HepG2 (cell line): ENCODE measurements around the gene STARD6. TPM values are rescaled to one million over a fixed set of nuclear protein-coding genes. Genes with fewer than 3 reads are reported as not detected.

Experiments
- ARNT ChIP-seq: fragments of 450-650 bp; IDR thresholded peaks from 2 replicates; pipeline ENCODE4 v1.6.1; 2017
- ARNT2 ChIP-seq: sonication (generic); formaldehyde crosslinking; IDR thresholded peaks from 2 replicates; pipeline ENCODE4 v1.8.0; 2022; ENCODE audit warnings: mild to moderate bottlenecking, low read depth, missing genetic modification reagents, moderate library complexity
- FOSL1 ChIP-seq: sonication (generic); formaldehyde crosslinking; IDR thresholded peaks from 2 replicates; pipeline ENCODE4 v1.9.0; 2021; ENCODE audit warnings: missing genetic modification reagents, borderline replicate concordance
- FOSL2 ChIP-seq: sonication (generic); formaldehyde crosslinking; IDR thresholded peaks from 2 replicates; pipeline ENCODE4 v1.4.0; 2020; ENCODE audit warnings: missing genetic modification reagents
- FOXM1 ChIP-seq: sonication (generic); formaldehyde crosslinking; IDR thresholded peaks from 2 replicates; pipeline ENCODE4 v1.5.0; 2020; ENCODE audit warnings: missing genetic modification reagents
- NFATC3 ChIP-seq: sonication (generic); formaldehyde crosslinking; IDR thresholded peaks from 2 replicates; pipeline ENCODE4 v1.5.1; 2020; ENCODE audit warnings: mild to moderate bottlenecking, missing genetic modification reagents
- NR2F6 ChIP-seq, 2 experiments: IDR thresholded peaks; 2 replicates each; pipeline ENCODE4 v1.6.1; 2016; ENCODE audit warnings: antibody characterized with exemption in 1 of 2, mild to moderate bottlenecking in 1 of 2
- RAD51 ChIP-seq: fragments of 450-650 bp; IDR thresholded peaks from 2 replicates; pipeline ENCODE4 v1.6.1; 2016; ENCODE audit warnings: borderline replicate concordance
- SMAD3 ChIP-seq: sonication (generic); formaldehyde crosslinking; IDR thresholded peaks from 2 replicates; pipeline ENCODE4 v1.4.0; 2020; ENCODE audit warnings: missing genetic modification reagents
- SP1 ChIP-seq, 2 experiments: fragments of 450-650 bp in 1 of 2; sonication (generic) in 1 of 2; formaldehyde crosslinking in 1 of 2; IDR thresholded peaks; 2 replicates each; pipeline versions ENCODE4 v1.4.0 to v1.6.1; 2016 to 2020; ENCODE audit warnings: missing genetic modification reagents in 1 of 2
- STAT5B ChIP-seq: sonication (generic); formaldehyde crosslinking; IDR thresholded peaks from 2 replicates; pipeline ENCODE4 v1.4.0; 2020; ENCODE audit warnings: missing genetic modification reagents
- TMF1 ChIP-seq: sonication (generic); formaldehyde crosslinking; IDR thresholded peaks from 2 replicates; pipeline ENCODE4 v1.8.1; 2022; ENCODE audit warnings: low read depth, missing genetic modification reagents
- ZFP1 ChIP-seq: IDR thresholded peaks from 2 replicates; pipeline ENCODE4 v1.6.1; 2016
- ZMAT3 ChIP-seq: sonication (generic); formaldehyde crosslinking; conservative IDR thresholded peaks from 2 replicates; pipeline ENCODE4 v1.7.0; 2021; ENCODE audit warnings: missing genetic modification reagents
- ZMYM4 ChIP-seq: sonication (generic); formaldehyde crosslinking; IDR thresholded peaks from 2 replicates; pipeline ENCODE4 v1.8.1; 2023; ENCODE audit warnings: mild to moderate bottlenecking, missing genetic modification reagents
- ZNF3 ChIP-seq: IDR thresholded peaks from 2 replicates; pipeline ENCODE4 v1.7.0; 2017; ENCODE audit warnings: inconsistent platforms
- ZNF367 ChIP-seq: sonication (generic); formaldehyde crosslinking; IDR thresholded peaks from 2 replicates; pipeline ENCODE4 v1.4.0; 2020; ENCODE audit warnings: missing genetic modification reagents, borderline replicate concordance
- ZNF546 ChIP-seq: sonication (generic); formaldehyde crosslinking; conservative IDR thresholded peaks from 2 replicates; pipeline ENCODE4 v1.8.1; 2023; ENCODE audit warnings: mild to moderate bottlenecking, missing genetic modification reagents
- ZNF558 ChIP-seq: sonication (generic); formaldehyde crosslinking; IDR thresholded peaks from 2 replicates; pipeline ENCODE4 v1.9.0; 2022; ENCODE audit warnings: mild to moderate bottlenecking, missing genetic modification reagents, borderline replicate concordance
- ZNF652 ChIP-seq: IDR thresholded peaks from 2 replicates; pipeline ENCODE4 v1.6.1; 2016; ENCODE audit warnings: low read depth, borderline replicate concordance
- ZNF766 ChIP-seq: sonication (generic); formaldehyde crosslinking; IDR thresholded peaks from 2 replicates; pipeline ENCODE4 v1.5.0; 2020; ENCODE audit warnings: missing genetic modification reagents, borderline replicate concordance
- ZNF891 ChIP-seq: sonication (generic); formaldehyde crosslinking; IDR thresholded peaks from 2 replicates; pipeline ENCODE4 v1.5.0; 2020; ENCODE audit warnings: mild to moderate bottlenecking, missing genetic modification reagents
- polyA plus RNA-seq, 8 experiments: library from polyadenylated mRNA; depleted of rRNA in 3 of 8; stranded (reverse) in 7 of 8; unstranded in 1 of 8; fragments of >200 nt; fragmentation: Illumina TruSeq in 4 of 8; extraction: Trizol in 4 of 8; gene quantifications; 2 replicates each; pipeline versions ENCODE4 v1.2.1 to v1.2.3, GENCODE V29; 2011 to 2016; ENCODE audit warnings: low read depth in 4 of 8, missing spikeins in 1 of 8, mixed read lengths in 1 of 8; ENCODE audit not compliant: insufficient read depth in 1 of 8
- total RNA-seq, 5 experiments: library from RNA; depleted of rRNA; stranded (reverse); fragments of >200 nt; fragmentation: Illumina TruSeq; extraction: Trizol; gene quantifications; 2 replicates each; pipeline ENCODE4 v1.2.3, GENCODE V29; 2016; ENCODE audit warnings: low read depth in 1 of 5
- TF ChIP-seq, protein P1 (sequence below): sonication (generic); formaldehyde crosslinking; IDR thresholded peaks from 2 replicates; pipeline ENCODE4 v1.8.1; 2023; ENCODE audit warnings: mild to moderate bottlenecking, moderate library complexity, missing genetic modification reagents
- TF ChIP-seq, protein P2 (sequence below): sonication (generic); formaldehyde crosslinking; IDR thresholded peaks from 2 replicates; pipeline ENCODE4 v1.4.0; 2020; ENCODE audit warnings: missing genetic modification reagents
- TF ChIP-seq, protein P3 (sequence below): sonication (generic); formaldehyde crosslinking; IDR thresholded peaks from 2 replicates; pipeline ENCODE4 v1.8.0; 2022; ENCODE audit warnings: mild to moderate bottlenecking, missing genetic modification reagents
- TF ChIP-seq, protein P4 (sequence below): sonication (generic); formaldehyde crosslinking; IDR thresholded peaks from 2 replicates; pipeline ENCODE4 v1.4.0; 2020; ENCODE audit warnings: low read depth, mild to moderate bottlenecking, missing genetic modification reagents
- TF ChIP-seq, protein P5 (sequence below): sonication (generic); formaldehyde crosslinking; IDR thresholded peaks from 2 replicates; pipeline ENCODE4 v1.5.1; 2020; ENCODE audit warnings: missing genetic modification reagents, mild to moderate bottlenecking, borderline replicate concordance

STARD6 gene
- total and polyA plus RNA-seq, 2 of the 13 experiments (the other 11 are each of a cell fraction or from before 2014, with no cell fraction given), result not detected

DNA sequence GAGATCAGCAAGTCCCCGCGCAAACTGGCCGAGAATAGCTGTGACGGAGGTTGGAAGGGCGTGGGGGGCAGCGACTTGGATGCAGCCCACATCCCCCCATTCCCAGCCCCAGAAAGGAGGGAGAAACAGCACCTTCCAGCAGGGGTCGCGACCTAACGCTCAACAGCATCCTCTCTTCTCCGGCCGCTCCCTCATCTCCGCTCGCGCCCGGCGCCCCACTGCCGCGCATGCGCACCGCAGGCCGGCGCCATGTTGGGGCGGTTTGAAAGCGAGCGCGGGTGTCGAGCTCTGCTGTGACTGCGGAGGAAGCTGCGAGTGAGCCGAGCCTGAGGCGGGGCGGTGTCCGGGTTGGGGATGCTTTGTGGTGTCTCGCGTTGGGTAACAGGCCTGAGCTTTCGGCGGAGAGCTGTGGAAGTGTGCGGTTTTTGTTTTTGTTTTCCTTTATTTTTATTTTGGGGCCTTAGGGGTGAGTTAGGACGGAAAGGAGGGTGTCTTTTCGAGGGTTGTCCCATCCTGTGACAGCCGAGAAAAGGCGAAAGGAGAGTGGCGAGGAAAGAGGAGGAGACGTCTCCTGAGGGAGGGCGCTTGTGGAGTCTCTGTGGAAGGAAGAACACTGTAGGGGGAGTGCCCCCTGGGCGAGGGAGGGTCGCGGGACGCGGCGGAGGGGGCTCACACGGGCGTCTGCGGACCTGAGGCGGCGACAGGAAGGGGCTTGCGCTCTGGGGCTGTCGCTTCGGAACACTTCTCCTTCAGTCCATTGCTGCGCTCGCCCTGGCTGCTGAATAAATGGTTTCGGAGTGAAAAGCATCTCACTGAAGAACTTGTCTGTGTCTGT, at the start of gene STARD6, which contains the start of gene C18orf54 (continued):
- no peak for TF ChIP-seq NR2F6 (IDR thresholded peaks at IDR 0.05)
- TF ChIP-seq NR2F6 (CRISPR knock-in tag; IDR thresholded peaks at IDR 0.05), result peak; percentile 66
- TF ChIP-seq ZMYM4, result peak; percentile 86
- no peak for TF ChIP-seq FOSL1 (CRISPR knock-in tag)
- TF ChIP-seq STAT5B (CRISPR knock-in tag), result no peak
- TF ChIP-seq ZNF546 (CRISPR knock-in tag), result no peak
- TF ChIP-seq ZNF652 (CRISPR knock-in tag), result no peak
- no peak for TF ChIP-seq ZNF558
- no peak for TF ChIP-seq ZNF367
- no peak for TF ChIP-seq ZNF3 (CRISPR knock-in tag)
- TF ChIP-seq, protein P1, sequence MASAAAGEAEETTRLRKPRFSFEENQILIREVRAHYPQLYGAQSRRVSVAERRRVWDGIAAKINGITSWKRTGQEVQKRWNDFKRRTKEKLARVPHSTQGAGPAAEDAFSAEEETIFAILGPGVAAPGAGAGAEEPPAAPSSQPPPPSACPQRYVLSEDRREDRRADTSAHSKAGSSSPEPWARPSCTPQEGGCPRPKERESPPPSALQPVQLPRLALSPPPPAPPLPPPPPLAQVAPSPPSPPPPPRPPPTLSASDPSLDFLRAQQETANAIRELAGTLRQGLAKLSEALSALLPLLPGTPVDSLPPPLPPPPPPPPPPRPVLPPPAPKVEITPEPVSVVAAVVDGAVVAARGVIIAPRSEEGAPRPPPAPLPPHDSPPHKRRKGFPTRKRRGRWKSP (CRISPR knock-in tag), result 0 out of 2 replicates have a peak, but pooled peaks have one; percentile 54
- TF ChIP-seq SMAD3 (CRISPR knock-in tag), result no peak
- TF ChIP-seq, protein P2, sequence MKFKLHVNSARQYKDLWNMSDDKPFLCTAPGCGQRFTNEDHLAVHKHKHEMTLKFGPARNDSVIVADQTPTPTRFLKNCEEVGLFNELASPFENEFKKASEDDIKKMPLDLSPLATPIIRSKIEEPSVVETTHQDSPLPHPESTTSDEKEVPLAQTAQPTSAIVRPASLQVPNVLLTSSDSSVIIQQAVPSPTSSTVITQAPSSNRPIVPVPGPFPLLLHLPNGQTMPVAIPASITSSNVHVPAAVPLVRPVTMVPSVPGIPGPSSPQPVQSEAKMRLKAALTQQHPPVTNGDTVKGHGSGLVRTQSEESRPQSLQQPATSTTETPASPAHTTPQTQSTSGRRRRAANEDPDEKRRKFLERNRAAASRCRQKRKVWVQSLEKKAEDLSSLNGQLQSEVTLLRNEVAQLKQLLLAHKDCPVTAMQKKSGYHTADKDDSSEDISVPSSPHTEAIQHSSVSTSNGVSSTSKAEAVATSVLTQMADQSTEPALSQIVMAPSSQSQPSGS (CRISPR knock-in tag), result no peak
- 0 out of 2 replicates have a peak, but pooled peaks have one; percentile 11 for TF ChIP-seq FOSL2 (CRISPR knock-in tag)
- no peak for TF ChIP-seq ARNT
- no peak for TF ChIP-seq ZNF766
- TF ChIP-seq, protein P3, sequence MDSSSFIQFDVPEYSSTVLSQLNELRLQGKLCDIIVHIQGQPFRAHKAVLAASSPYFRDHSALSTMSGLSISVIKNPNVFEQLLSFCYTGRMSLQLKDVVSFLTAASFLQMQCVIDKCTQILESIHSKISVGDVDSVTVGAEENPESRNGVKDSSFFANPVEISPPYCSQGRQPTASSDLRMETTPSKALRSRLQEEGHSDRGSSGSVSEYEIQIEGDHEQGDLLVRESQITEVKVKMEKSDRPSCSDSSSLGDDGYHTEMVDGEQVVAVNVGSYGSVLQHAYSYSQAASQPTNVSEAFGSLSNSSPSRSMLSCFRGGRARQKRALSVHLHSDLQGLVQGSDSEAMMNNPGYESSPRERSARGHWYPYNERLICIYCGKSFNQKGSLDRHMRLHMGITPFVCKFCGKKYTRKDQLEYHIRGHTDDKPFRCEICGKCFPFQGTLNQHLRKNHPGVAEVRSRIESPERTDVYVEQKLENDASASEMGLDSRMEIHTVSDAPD (CRISPR knock-in tag), result no peak
- TF ChIP-seq, protein P4, sequence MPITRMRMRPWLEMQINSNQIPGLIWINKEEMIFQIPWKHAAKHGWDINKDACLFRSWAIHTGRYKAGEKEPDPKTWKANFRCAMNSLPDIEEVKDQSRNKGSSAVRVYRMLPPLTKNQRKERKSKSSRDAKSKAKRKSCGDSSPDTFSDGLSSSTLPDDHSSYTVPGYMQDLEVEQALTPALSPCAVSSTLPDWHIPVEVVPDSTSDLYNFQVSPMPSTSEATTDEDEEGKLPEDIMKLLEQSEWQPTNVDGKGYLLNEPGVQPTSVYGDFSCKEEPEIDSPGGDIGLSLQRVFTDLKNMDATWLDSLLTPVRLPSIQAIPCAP, result no peak
- no peak for TF ChIP-seq FOXM1 (CRISPR knock-in tag)
- TF ChIP-seq, protein P5, sequence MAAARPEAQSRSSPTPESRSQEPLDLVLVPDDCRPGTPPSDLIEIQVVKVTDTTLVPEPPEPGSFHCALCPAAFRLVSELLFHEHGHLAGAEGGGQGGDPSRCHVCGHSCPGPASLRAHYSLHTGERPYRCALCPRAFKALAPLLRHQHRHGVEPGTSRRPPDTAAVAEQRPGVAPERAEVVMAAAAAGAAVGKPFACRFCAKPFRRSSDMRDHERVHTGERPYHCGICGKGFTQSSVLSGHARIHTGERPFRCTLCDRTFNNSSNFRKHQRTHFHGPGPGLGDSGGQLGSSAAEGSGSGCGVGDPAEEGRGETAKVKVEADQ (CRISPR knock-in tag), result no peak; the same call in 1 of the 2 replicates
- TF ChIP-seq ZFP1 (CRISPR knock-in tag), result no peak
- TF ChIP-seq ARNT2 (CRISPR knock-in tag), result peak; percentile 73
- no peak for TF ChIP-seq RAD51
- no peak for TF ChIP-seq ZMAT3 (CRISPR knock-in tag)
- TF ChIP-seq SP1 (IDR thresholded peaks at IDR 0.05), result no peak
- TF ChIP-seq SP1 (CRISPR knock-in tag; IDR thresholded peaks at IDR 0.05), result no peak
- 0 out of 2 replicates have a peak, but pooled peaks have one; percentile 40 for TF ChIP-seq NFATC3 (CRISPR knock-in tag)
- no peak for TF ChIP-seq ZNF891 (CRISPR knock-in tag)
- TF ChIP-seq TMF1 (CRISPR knock-in tag), result no peak
